ENCODE results near the gene IL9R.

The IL9R gene

GRCh38 chrX:155997436-155997835 lies at the start of gene IL9R:
Gene IL9R (plus strand): TSS chrX:155997696. CDS start chrX:155997760, 64 bp downstream.
- Mint-ChIP-seq H3K27me3 (no peaks in the 10 kb centered on the region), H3K27ac (ENCODE audit: low read depth) (peak within 1 kb of the TSS; percentile 33), H3K9me3 (no peaks in the 10 kb centered on the region), H3K36me3 (ENCODE audit: insufficient read depth) (peaks cover 2% of the 10 kb centered on the region), H3K4me1 (peaks cover 31% of the 10 kb centered on the region), H3K4me3 (peak within 1 kb of the TSS; percentile 28)
- peak; percentile 88 for ATAC-seq (replicated peaks; ENCODE audit: extremely low read depth, poor library complexity, severe bottlenecking)
- DNase-seq (ENCODE audit: low spot score in 2 of 2) = peak in 1 of 2 donors; percentile 69

GRCh38 chrX:155949098-155949497 lies 48.4 kb upstream of the IL9R start:
- no peak for DNase-seq (ENCODE audit: low spot score in 2 of 2)
- no peak overlapping the region for H3K4me3 Mint-ChIP-seq
- no peaks in the 10 kb centered on the region for H3K27me3 Mint-ChIP-seq
- H3K36me3 Mint-ChIP-seq (ENCODE audit: insufficient read depth) = peaks cover 2% of the 10 kb centered on the region
- no peaks in the 10 kb centered on the region for H3K4me1 Mint-ChIP-seq
- H3K9me3 Mint-ChIP-seq = no peaks in the 10 kb centered on the region
- ATAC-seq (replicated peaks; ENCODE audit: extremely low read depth, poor library complexity, severe bottlenecking) = no peak
- no peak overlapping the region for H3K27ac Mint-ChIP-seq (ENCODE audit: low read depth)

- Mint-ChIP-seq H3K27me3 (no peaks in the 10 kb centered on the region), H3K27ac (ENCODE audit: low read depth) (no peak overlapping the region), H3K36me3 (ENCODE audit: insufficient read depth) (no peaks in the 10 kb centered on the region), H3K9me3 (no peaks in the 10 kb centered on the region), H3K4me3 (no peak overlapping the region), H3K4me1 (no peaks in the 10 kb centered on the region)
- ATAC-seq (replicated peaks; ENCODE audit: extremely low read depth, poor library complexity, severe bottlenecking) (no peak), DNase-seq (ENCODE audit: low spot score in 2 of 2) (no peak)
Measured at GRCh38 chrX:155951237-155951789, 46.2 kb upstream of the IL9R start.

GRCh38 chrX:155953055-155953454 lies 44.4 kb upstream of the IL9R start:
- H3K9me3 Mint-ChIP-seq = no peaks in the 10 kb centered on the region

GRCh38 chrX:155954793-155955192 lies 42.7 kb upstream of the IL9R start:
- H3K4me3 Mint-ChIP-seq = no peak overlapping the region
- H3K27ac Mint-ChIP-seq (ENCODE audit: low read depth) = no peak overlapping the region
- H3K36me3 Mint-ChIP-seq (ENCODE audit: insufficient read depth) = no peaks in the 10 kb centered on the region
- no peak for DNase-seq (ENCODE audit: low spot score in 2 of 2)
- no peaks in the 10 kb centered on the region for H3K27me3 Mint-ChIP-seq
- no peaks in the 10 kb centered on the region for H3K9me3 Mint-ChIP-seq
- H3K4me1 Mint-ChIP-seq = no peaks in the 10 kb centered on the region
- ATAC-seq (replicated peaks; ENCODE audit: extremely low read depth, poor library complexity, severe bottlenecking) = no peak

More at GRCh38 chrX:155953055-155953454, 44.4 kb upstream of the IL9R start:
- no peaks in the 10 kb centered on the region for H3K36me3 Mint-ChIP-seq (ENCODE audit: insufficient read depth)
- DNase-seq (ENCODE audit: low spot score in 2 of 2) (no peak), ATAC-seq (replicated peaks; ENCODE audit: extremely low read depth, poor library complexity, severe bottlenecking) (no peak)
- no peak overlapping the region for H3K27ac Mint-ChIP-seq (ENCODE audit: low read depth)
- no peaks in the 10 kb centered on the region for H3K4me1 Mint-ChIP-seq
- H3K4me3 Mint-ChIP-seq = no peak overlapping the region
- H3K27me3 Mint-ChIP-seq = no peaks in the 10 kb centered on the region

- Mint-ChIP-seq H3K27me3 (no peaks in the 10 kb centered on the region), H3K9me3 (no peaks in the 10 kb centered on the region), H3K36me3 (ENCODE audit: insufficient read depth) (no peaks in the 10 kb centered on the region), H3K4me1 (no peaks in the 10 kb centered on the region), H3K27ac (ENCODE audit: low read depth) (no peak overlapping the region), H3K4me3 (no peak overlapping the region)
- DNase-seq (ENCODE audit: low spot score in 2 of 2) = no peak
- no peak for ATAC-seq (replicated peaks; ENCODE audit: extremely low read depth, poor library complexity, severe bottlenecking)
Measured at GRCh38 chrX:155956099-155956498, 41.4 kb upstream of the IL9R start.

GRCh38 chrX:155956649-155957048 lies 40.8 kb upstream of the IL9R start:
- H3K36me3 Mint-ChIP-seq (ENCODE audit: insufficient read depth) = no peaks in the 10 kb centered on the region
- DNase-seq (ENCODE audit: low spot score in 2 of 2) = no peak

GRCh38 chrX:155957843-155958242 lies 39.7 kb upstream of the IL9R start:
- no peaks in the 10 kb centered on the region for H3K9me3 Mint-ChIP-seq
- no peak for ATAC-seq (replicated peaks; ENCODE audit: extremely low read depth, poor library complexity, severe bottlenecking)
- no peaks in the 10 kb centered on the region for H3K4me1 Mint-ChIP-seq
- peaks cover 16% of the 10 kb centered on the region for H3K27me3 Mint-ChIP-seq
- no peak for DNase-seq (ENCODE audit: low spot score in 2 of 2)
- H3K27ac Mint-ChIP-seq (ENCODE audit: low read depth) = no peak overlapping the region
- H3K36me3 Mint-ChIP-seq (ENCODE audit: insufficient read depth) = no peaks in the 10 kb centered on the region
- no peak overlapping the region for H3K4me3 Mint-ChIP-seq

More at GRCh38 chrX:155956649-155957048, 40.8 kb upstream of the IL9R start:
- H3K27me3 Mint-ChIP-seq = peaks cover 4% of the 10 kb centered on the region
- H3K27ac Mint-ChIP-seq (ENCODE audit: low read depth) = no peak overlapping the region
- no peak for ATAC-seq (replicated peaks; ENCODE audit: extremely low read depth, poor library complexity, severe bottlenecking)
- H3K9me3 Mint-ChIP-seq = no peaks in the 10 kb centered on the region
- no peak overlapping the region for H3K4me3 Mint-ChIP-seq
- no peaks in the 10 kb centered on the region for H3K4me1 Mint-ChIP-seq

- no peaks in the 10 kb centered on the region for H3K4me1 Mint-ChIP-seq
- peaks cover 20% of the 10 kb centered on the region for H3K27me3 Mint-ChIP-seq
- DNase-seq (ENCODE audit: low spot score in 2 of 2) (no peak), ATAC-seq (replicated peaks; ENCODE audit: extremely low read depth, poor library complexity, severe bottlenecking) (no peak)
- H3K36me3 Mint-ChIP-seq (ENCODE audit: insufficient read depth) = no peaks in the 10 kb centered on the region
- H3K27ac Mint-ChIP-seq (ENCODE audit: low read depth) = no peak overlapping the region
- H3K9me3 Mint-ChIP-seq = no peaks in the 10 kb centered on the region
- no peak overlapping the region for H3K4me3 Mint-ChIP-seq
Measured at GRCh38 chrX:155959018-155959587, 38.4 kb upstream of the IL9R start.

GRCh38 chrX:155962906-155963305 lies 34.6 kb upstream of the IL9R start:
- peaks cover 5% of the 10 kb centered on the region for H3K4me1 Mint-ChIP-seq
- H3K27me3 Mint-ChIP-seq = peaks cover 20% of the 10 kb centered on the region
- DNase-seq (ENCODE audit: low spot score in 2 of 2) (no peak), ATAC-seq (replicated peaks; ENCODE audit: extremely low read depth, poor library complexity, severe bottlenecking) (no peak)
- no peak overlapping the region for H3K27ac Mint-ChIP-seq (ENCODE audit: low read depth)
- H3K4me3 Mint-ChIP-seq = no peak overlapping the region
- H3K9me3 Mint-ChIP-seq = no peaks in the 10 kb centered on the region
- H3K36me3 Mint-ChIP-seq (ENCODE audit: insufficient read depth) = no peaks in the 10 kb centered on the region

- Mint-ChIP-seq H3K27ac (ENCODE audit: low read depth) (no peak overlapping the region), H3K36me3 (ENCODE audit: insufficient read depth) (no peaks in the 10 kb centered on the region), H3K9me3 (peaks cover 18% of the 10 kb centered on the region), H3K4me3 (no peak overlapping the region), H3K4me1 (peaks cover 14% of the 10 kb centered on the region), H3K27me3 (peaks cover 52% of the 10 kb centered on the region)
- DNase-seq (ENCODE audit: low spot score in 2 of 2) (no peak), ATAC-seq (replicated peaks; ENCODE audit: extremely low read depth, poor library complexity, severe bottlenecking) (peak; percentile 60)
Measured at GRCh38 chrX:155966876-155967275, 30.6 kb upstream of the IL9R start.

- Mint-ChIP-seq H3K27ac (ENCODE audit: low read depth) (no peak overlapping the region), H3K4me1 (peaks cover 14% of the 10 kb centered on the region), H3K36me3 (ENCODE audit: insufficient read depth) (no peaks in the 10 kb centered on the region), H3K4me3 (no peak overlapping the region), H3K9me3 (peaks cover 18% of the 10 kb centered on the region), H3K27me3 (peaks cover 47% of the 10 kb centered on the region)
- DNase-seq (ENCODE audit: low spot score in 2 of 2) (no peak), ATAC-seq (replicated peaks; ENCODE audit: extremely low read depth, poor library complexity, severe bottlenecking) (no peak)
Measured at GRCh38 chrX:155967653-155968325, 29.7 kb upstream of the IL9R start.

- H3K9me3 Mint-ChIP-seq = peaks cover 18% of the 10 kb centered on the region
- no peak overlapping the region for H3K27ac Mint-ChIP-seq (ENCODE audit: low read depth)
- DNase-seq (ENCODE audit: low spot score in 2 of 2) (no peak), ATAC-seq (replicated peaks; ENCODE audit: extremely low read depth, poor library complexity, severe bottlenecking) (no peak)
- H3K4me1 Mint-ChIP-seq = peaks cover 14% of the 10 kb centered on the region
- no peak overlapping the region for H3K4me3 Mint-ChIP-seq
- peaks cover 42% of the 10 kb centered on the region for H3K27me3 Mint-ChIP-seq
- no peaks in the 10 kb centered on the region for H3K36me3 Mint-ChIP-seq (ENCODE audit: insufficient read depth)
Measured at GRCh38 chrX:155968326-155968661, 29.2 kb upstream of the IL9R start.

Data from central memory CD8-positive, alpha-beta T cell (primary cell).